ENCODE measurements around the gene IFNK.

IFNK gene

DNA sequence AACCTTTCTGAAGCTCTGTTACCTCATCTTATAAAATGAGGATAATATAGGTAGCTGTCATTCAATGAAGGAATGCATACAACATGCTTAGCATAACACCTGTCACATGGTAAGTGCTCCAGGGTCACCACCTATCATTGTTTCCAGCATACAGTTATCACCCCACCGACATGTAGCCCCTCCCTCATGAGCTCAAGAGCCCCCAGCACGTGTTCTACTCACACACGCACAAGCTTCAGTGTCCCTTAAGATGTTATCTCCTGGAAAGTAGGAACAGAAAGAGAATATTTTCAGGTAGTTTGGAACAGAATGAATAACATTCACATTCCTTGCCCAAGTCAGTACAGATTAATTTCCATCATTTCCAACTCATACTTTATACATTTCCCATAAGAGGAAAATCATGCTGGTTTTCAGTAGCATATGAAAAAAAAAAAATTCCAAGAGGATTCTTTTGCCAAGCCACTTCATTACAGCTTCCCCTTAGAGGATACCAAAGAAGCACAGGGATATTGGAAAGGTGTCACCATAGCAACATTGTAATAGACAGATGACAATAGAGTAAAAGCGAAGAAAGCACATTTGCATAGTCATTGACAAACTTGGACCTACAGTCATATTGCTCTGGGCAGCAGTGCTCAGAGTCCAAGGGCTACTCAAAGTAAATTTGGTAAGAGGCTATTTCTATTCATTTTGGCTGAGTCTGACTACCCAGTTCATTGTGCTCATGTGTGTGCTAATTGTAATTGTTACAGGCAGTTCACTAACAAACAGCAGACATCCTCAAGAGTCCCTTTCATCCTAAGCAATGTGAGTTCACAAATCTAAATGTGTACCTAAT is 7.0 kb downstream of the IFNK start:
- Histone ChIP-seq H3K27ac (ENCODE audit: low read length) (no peak overlapping the region), H3K9me3 (ENCODE audit: control insufficient read depth in 1 of 2, low read length in 2 of 2) (no peaks in the 10 kb centered on the region), H3K4me1 (ENCODE audit: control insufficient read depth in 1 of 2, insufficient read depth in 2 of 2, low read length in 2 of 2) (peaks cover 22 to 26% of the 10 kb centered on the region in 2 donors), H3K4me3 (ENCODE audit: low read depth in 1 of 2, low read length in 2 of 2) (no peak overlapping the region), H3K36me3 (ENCODE audit: control insufficient read depth in 1 of 2, insufficient read depth in 2 of 2, low read length in 2 of 2) (no peaks in the 10 kb centered on the region), H3K27me3 (ENCODE audit: low read depth, low read length) (no peaks in the 10 kb centered on the region)

DNA sequence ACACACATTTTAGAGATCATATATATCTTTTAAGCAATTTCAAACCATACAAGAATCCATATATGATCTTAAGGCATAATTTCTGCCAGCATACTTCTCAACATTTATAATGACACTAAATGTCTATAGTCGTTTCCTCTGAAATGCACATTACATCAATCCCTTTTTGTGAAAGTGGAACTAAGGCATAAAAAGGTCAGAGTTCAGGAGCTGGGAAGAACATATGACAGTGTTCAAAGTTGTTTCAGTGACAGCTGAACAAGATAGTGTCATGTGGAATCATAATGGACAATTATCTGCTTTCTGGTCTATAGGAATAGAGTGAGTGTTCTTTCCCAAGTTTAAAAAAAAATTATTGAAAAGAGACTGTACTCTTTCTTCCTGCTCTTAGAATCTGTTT is 8.0 kb downstream of the IFNK start:
- no peak overlapping the region for H3K27ac ChIP-seq (ENCODE audit: low read length)
- H3K9me3 ChIP-seq (ENCODE audit: control insufficient read depth in 1 of 2, low read length in 2 of 2): no peaks in the 10 kb centered on the region
- H3K36me3 ChIP-seq (ENCODE audit: control insufficient read depth in 1 of 2, insufficient read depth in 2 of 2, low read length in 2 of 2): no peaks in the 10 kb centered on the region
- no peak overlapping the region for H3K4me3 ChIP-seq (ENCODE audit: low read depth in 1 of 2, low read length in 2 of 2)
- no peaks in the 10 kb centered on the region for H3K27me3 ChIP-seq (ENCODE audit: low read depth, low read length)
- peaks cover 18 to 21% of the 10 kb centered on the region in 2 donors for H3K4me1 ChIP-seq (ENCODE audit: control insufficient read depth in 1 of 2, insufficient read depth in 2 of 2, low read length in 2 of 2)

DNA sequence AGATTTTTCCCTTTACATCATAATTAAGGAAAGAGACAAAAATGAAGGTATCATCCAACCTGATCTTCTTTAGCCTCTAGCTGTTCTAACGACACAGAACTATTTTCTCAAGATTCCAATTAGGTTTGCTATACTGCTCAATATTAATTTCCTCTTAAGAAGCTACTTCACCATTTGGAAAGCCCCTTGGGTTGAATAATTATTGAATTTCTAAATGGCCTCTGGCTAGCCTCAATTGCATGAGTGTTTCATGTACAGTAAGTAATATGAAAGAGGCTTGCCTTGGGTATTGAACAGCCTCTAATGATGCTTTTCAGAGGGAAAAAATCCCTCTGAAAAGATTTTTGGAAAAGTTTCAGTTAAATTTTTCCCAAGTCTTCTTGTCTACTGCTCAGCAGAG is 9.2 kb downstream of the IFNK start:
- Histone ChIP-seq H3K27me3 (ENCODE audit: low read depth, low read length) (no peaks in the 10 kb centered on the region), H3K4me3 (ENCODE audit: low read depth in 1 of 2, low read length in 2 of 2) (no peak overlapping the region), H3K27ac (ENCODE audit: low read length) (no peak overlapping the region), H3K36me3 (ENCODE audit: control insufficient read depth in 1 of 2, insufficient read depth in 2 of 2, low read length in 2 of 2) (no peaks in the 10 kb centered on the region), H3K4me1 (ENCODE audit: control insufficient read depth in 1 of 2, insufficient read depth in 2 of 2, low read length in 2 of 2) (peaks cover 12 to 13% of the 10 kb centered on the region in 2 donors), H3K9me3 (ENCODE audit: control insufficient read depth in 1 of 2, low read length in 2 of 2) (no peaks in the 10 kb centered on the region)

DNA sequence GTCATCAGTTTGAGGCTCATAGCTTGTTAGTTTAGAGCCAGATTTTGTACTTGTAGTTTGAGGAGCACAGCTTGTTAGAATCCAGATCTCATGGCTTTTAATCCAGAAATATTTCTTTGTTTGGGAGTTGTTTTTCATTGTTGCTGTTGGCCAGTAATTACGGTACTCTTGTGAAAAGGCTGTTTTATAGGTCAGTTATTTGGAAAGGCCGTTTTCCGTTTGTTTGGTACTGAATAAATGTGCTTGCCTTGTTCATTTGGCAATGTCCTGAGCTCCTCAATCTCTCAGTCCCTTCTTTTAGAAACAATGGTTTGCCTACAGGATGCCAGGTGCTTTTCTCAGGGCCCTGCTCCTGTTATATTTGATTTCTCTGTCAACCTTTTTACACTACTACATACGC is 10.0 kb downstream of the IFNK start:
- H3K9me3 ChIP-seq (ENCODE audit: control insufficient read depth in 1 of 2, low read length in 2 of 2): no peaks in the 10 kb centered on the region
- peaks cover 13 to 16% of the 10 kb centered on the region in 2 donors for H3K4me1 ChIP-seq (ENCODE audit: control insufficient read depth in 1 of 2, insufficient read depth in 2 of 2, low read length in 2 of 2)
- peak overlapping the region; percentile 4 for H3K27ac ChIP-seq (ENCODE audit: low read length)
- H3K4me3 ChIP-seq (ENCODE audit: low read depth in 1 of 2, low read length in 2 of 2): no peak overlapping the region
- no peaks in the 10 kb centered on the region for H3K27me3 ChIP-seq (ENCODE audit: low read depth, low read length)
- no peaks in the 10 kb centered on the region for H3K36me3 ChIP-seq (ENCODE audit: control insufficient read depth in 1 of 2, insufficient read depth in 2 of 2, low read length in 2 of 2)

DNA sequence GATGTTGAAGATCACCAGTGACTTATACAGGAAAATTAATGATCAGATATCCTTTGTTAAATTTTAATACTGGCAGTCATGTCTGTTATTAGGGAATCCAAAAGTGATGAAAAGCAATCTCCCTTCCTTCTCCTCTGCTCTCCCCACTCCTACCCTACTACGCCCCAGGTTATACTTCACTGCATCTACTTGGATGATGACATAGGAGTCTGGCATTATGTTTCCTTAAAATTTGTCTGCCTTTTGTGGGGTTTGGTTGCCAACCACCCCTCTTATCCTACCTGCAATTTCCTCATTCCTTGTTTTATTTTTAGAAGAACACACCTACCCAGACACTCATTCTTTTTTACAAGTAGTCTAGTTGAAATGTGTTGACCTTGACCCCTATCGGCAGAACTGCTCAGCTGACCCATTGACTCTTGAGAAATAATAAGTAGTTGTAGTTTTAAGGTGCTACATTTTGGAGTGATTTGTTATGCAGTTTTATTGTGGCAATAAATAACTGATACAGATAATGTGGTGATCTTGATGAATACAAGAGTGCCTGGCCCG is 10.6 kb downstream of the IFNK start:
- H3K27ac ChIP-seq (ENCODE audit: low read length): peak overlapping the region; percentile 4

DNA sequence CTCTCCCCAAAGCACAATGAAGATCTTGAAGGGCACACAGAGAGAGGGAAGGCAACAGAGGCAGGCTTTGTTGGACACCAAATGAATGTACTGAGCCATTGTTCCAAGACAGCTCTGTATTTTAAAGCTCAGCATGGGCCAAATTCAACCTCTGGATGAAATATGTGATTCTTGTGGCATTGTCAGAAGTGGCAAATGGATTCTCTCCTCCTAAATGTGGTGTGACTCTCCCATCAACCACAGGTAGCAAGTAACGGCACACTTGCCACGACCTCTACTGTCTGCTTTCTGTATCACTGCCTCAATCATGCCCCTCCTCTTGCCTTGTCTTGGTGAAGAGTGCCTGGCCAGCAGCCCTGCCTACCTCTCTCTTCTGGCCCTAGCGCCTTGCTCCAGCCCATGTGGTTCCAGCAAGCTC is 11.6 kb downstream of the IFNK start:
- peaks cover 17 to 25% of the 10 kb centered on the region in 2 donors for H3K4me1 ChIP-seq (ENCODE audit: control insufficient read depth in 1 of 2, insufficient read depth in 2 of 2, low read length in 2 of 2)
- H3K36me3 ChIP-seq (ENCODE audit: control insufficient read depth in 1 of 2, insufficient read depth in 2 of 2, low read length in 2 of 2): no peaks in the 10 kb centered on the region
- no peak overlapping the region for H3K4me3 ChIP-seq (ENCODE audit: low read depth in 1 of 2, low read length in 2 of 2)
- H3K27me3 ChIP-seq (ENCODE audit: low read depth, low read length): no peaks in the 10 kb centered on the region
- H3K27ac ChIP-seq (ENCODE audit: low read length): no peak overlapping the region
- no peaks in the 10 kb centered on the region for H3K9me3 ChIP-seq (ENCODE audit: control insufficient read depth in 1 of 2, low read length in 2 of 2)

More for the DNA sequence above, 10.6 kb downstream of the IFNK start:
- peaks cover 17 to 20% of the 10 kb centered on the region in 2 donors for H3K4me1 ChIP-seq (ENCODE audit: control insufficient read depth in 1 of 2, insufficient read depth in 2 of 2, low read length in 2 of 2)
- H3K4me3 ChIP-seq (ENCODE audit: low read depth in 1 of 2, low read length in 2 of 2): no peak overlapping the region
- no peaks in the 10 kb centered on the region for H3K27me3 ChIP-seq (ENCODE audit: low read depth, low read length)
- H3K36me3 ChIP-seq (ENCODE audit: control insufficient read depth in 1 of 2, insufficient read depth in 2 of 2, low read length in 2 of 2): no peaks in the 10 kb centered on the region
- H3K9me3 ChIP-seq (ENCODE audit: control insufficient read depth in 1 of 2, low read length in 2 of 2): no peaks in the 10 kb centered on the region

DNA sequence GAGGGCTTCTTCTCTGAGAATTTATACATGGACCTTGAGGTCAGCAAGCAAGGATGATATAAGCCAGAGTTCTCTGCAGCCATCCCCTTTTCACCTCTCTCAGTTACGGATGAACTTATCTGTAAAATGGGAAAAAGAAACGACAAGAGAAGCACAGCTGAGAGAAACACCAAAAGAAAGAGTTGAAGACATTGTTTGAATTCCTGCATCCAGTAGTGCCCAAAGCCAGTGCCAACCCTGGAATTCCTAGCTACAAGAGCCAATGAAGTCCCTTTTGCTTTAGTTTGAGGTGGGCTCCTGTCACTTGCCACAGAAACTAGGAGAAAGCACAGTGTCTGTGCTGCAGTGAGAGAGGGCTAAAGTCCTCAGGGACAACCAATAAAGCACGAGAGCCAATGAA is 12.1 kb downstream of the IFNK start:
- no peak overlapping the region for H3K27ac ChIP-seq (ENCODE audit: low read length)
- peaks cover 17 to 28% of the 10 kb centered on the region in 2 donors for H3K4me1 ChIP-seq (ENCODE audit: control insufficient read depth in 1 of 2, insufficient read depth in 2 of 2, low read length in 2 of 2)
- H3K4me3 ChIP-seq (ENCODE audit: low read depth in 1 of 2, low read length in 2 of 2): no peak overlapping the region

DNA sequence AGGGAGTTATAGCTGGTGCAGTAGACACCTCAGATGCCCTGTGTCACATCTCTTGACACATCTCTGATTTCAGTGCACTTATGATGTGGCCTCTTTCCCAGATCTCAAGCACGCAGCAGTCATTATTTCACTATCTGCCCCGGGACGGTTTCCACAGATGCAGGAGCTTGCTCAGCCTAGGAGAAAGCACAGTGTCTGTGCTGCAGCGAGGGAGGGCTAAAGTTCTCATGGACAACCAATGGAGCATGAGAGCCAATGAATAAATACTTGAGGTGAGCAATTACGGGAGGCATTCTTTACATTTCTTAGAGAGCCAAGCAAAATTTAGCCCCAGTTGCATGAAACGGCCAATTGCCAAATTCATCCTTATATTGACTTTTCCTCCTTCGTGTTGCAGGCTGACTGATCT is 12.9 kb downstream of the IFNK start:
- H3K36me3 ChIP-seq (ENCODE audit: control insufficient read depth in 1 of 2, insufficient read depth in 2 of 2, low read length in 2 of 2): peaks cover 0 to 3% of the 10 kb centered on the region in 2 donors
- no peaks in the 10 kb centered on the region for H3K9me3 ChIP-seq (ENCODE audit: control insufficient read depth in 1 of 2, low read length in 2 of 2)
- H3K4me1 ChIP-seq (ENCODE audit: control insufficient read depth in 1 of 2, insufficient read depth in 2 of 2, low read length in 2 of 2): peaks cover 17 to 28% of the 10 kb centered on the region in 2 donors
- H3K27me3 ChIP-seq (ENCODE audit: low read depth, low read length): no peaks in the 10 kb centered on the region
- H3K4me3 ChIP-seq (ENCODE audit: low read depth in 1 of 2, low read length in 2 of 2): no peak overlapping the region
- no peak overlapping the region for H3K27ac ChIP-seq (ENCODE audit: low read length)

More for the DNA sequence above, 12.1 kb downstream of the IFNK start:
- Histone ChIP-seq H3K9me3 (ENCODE audit: control insufficient read depth in 1 of 2, low read length in 2 of 2) (no peaks in the 10 kb centered on the region), H3K36me3 (ENCODE audit: control insufficient read depth in 1 of 2, insufficient read depth in 2 of 2, low read length in 2 of 2) (no peaks in the 10 kb centered on the region), H3K27me3 (ENCODE audit: low read depth, low read length) (no peaks in the 10 kb centered on the region)

DNA sequence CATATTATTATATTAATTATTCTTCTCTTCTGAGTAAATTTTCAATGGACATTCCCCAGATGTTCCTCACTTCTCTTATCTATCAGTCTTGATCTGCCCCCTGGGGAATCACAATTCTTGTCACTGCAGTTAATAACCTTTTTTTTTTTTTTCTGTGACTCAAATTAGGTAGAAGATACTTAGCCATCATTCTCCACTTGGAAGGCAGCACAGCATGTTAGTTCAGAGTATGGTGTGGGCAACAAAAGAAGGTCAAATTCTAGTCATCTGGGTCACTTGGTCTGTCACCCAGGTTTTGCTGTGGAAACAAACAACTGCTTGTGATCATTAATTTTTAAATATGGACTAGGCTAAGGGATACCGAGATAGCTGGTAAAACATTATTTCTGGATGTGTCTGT is 13.7 kb downstream of the IFNK start:
- H3K27me3 ChIP-seq (ENCODE audit: low read depth, low read length): no peaks in the 10 kb centered on the region
- no peak overlapping the region for H3K27ac ChIP-seq (ENCODE audit: low read length)
- peaks cover 0 to 3% of the 10 kb centered on the region in 2 donors for H3K36me3 ChIP-seq (ENCODE audit: control insufficient read depth in 1 of 2, insufficient read depth in 2 of 2, low read length in 2 of 2)
- no peak overlapping the region for H3K4me3 ChIP-seq (ENCODE audit: low read depth in 1 of 2, low read length in 2 of 2)
- no peaks in the 10 kb centered on the region for H3K9me3 ChIP-seq (ENCODE audit: control insufficient read depth in 1 of 2, low read length in 2 of 2)
- peaks cover 17 to 23% of the 10 kb centered on the region in 2 donors for H3K4me1 ChIP-seq (ENCODE audit: control insufficient read depth in 1 of 2, insufficient read depth in 2 of 2, low read length in 2 of 2)

DNA sequence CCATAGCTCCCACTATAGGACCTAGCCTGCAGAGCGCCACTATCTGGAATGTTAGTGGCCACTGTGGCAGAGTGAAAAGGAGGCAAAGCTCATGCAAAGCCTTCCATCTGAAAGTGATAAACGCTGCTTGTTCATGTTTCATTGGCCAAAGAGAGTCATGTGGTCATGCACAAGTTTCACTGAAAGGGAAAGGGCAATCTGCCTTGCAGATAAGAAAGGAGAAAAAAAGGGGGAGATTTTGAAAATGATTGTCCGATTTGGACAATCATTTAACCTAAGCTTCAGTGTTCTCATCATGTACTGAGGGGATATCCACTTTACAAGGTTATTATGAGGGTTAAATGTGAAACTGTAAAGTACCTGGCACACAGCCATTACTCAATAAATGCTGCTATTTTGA is 14.6 kb downstream of the IFNK start:
- peaks cover 0 to 3% of the 10 kb centered on the region in 2 donors for H3K36me3 ChIP-seq (ENCODE audit: control insufficient read depth in 1 of 2, insufficient read depth in 2 of 2, low read length in 2 of 2)
- H3K27me3 ChIP-seq (ENCODE audit: low read depth, low read length): no peaks in the 10 kb centered on the region
- H3K4me1 ChIP-seq (ENCODE audit: control insufficient read depth in 1 of 2, insufficient read depth in 2 of 2, low read length in 2 of 2): peaks cover 17 to 23% of the 10 kb centered on the region in 2 donors
- H3K9me3 ChIP-seq (ENCODE audit: control insufficient read depth in 1 of 2, low read length in 2 of 2): no peaks in the 10 kb centered on the region
- H3K27ac ChIP-seq (ENCODE audit: low read length): no peak overlapping the region
- no peak overlapping the region for H3K4me3 ChIP-seq (ENCODE audit: low read depth in 1 of 2, low read length in 2 of 2)

DNA sequence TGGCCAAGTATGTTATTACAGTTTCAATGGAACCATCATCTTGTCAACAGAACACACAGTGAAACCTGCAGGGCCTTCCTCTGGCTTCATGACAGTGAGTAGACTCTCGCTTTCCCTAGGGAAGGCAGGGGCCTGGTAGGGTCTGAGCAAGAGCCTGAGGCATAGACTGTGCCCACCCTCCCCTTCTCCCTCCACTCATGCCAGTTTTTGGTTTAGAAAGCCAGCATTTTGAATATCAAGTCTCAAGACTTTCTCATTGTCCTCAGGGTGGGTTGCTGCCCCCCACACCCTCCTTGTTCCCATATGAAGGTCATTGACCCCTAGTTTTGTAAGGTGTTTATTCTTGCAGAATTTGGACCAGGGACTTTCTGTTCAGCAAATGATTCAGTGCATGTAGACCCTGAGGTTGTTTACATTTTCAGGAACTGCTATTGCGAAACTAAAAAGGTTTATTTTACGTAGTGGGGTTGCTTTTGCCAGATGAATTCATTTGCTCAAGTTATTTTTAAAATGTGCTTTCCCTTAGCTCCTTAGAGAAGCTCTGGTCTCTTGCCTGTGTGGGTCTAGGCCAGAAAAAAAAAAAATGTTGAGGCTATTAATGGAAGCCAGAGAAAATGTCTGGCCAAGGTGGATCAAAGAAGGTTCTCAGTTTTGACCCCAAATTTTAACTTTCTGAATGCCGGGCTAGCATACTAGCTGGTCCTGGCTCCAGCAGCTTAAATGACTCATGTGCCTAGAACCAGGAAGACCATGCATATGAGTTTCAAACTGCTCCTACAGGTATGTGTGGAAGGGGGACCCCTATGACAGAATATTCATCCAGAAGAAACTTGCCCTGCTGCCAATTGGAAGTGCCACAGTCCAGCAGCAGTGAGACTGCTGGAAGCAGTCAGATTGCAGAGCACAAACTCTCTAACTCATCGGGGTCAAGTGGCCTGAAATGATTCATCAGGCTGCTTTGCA is 15.7 kb downstream of the IFNK start:
- peak overlapping the region; percentile 72 for H3K27ac ChIP-seq (ENCODE audit: low read length)

More for the DNA sequence above, 15.7 kb downstream of the IFNK start:
- peaks cover 0 to 3% of the 10 kb centered on the region in 2 donors for H3K36me3 ChIP-seq (ENCODE audit: control insufficient read depth in 1 of 2, insufficient read depth in 2 of 2, low read length in 2 of 2)
- H3K9me3 ChIP-seq (ENCODE audit: control insufficient read depth in 1 of 2, low read length in 2 of 2): no peaks in the 10 kb centered on the region
- H3K4me3 ChIP-seq (ENCODE audit: low read depth in 1 of 2, low read length in 2 of 2): no peak overlapping the region
- H3K27me3 ChIP-seq (ENCODE audit: low read depth, low read length): no peaks in the 10 kb centered on the region
- H3K4me1 ChIP-seq (ENCODE audit: control insufficient read depth in 1 of 2, insufficient read depth in 2 of 2, low read length in 2 of 2): peaks cover 12 to 23% of the 10 kb centered on the region in 2 donors

All from muscle layer of duodenum (tissue), 2 donors.